Activated CD8-positive, alpha-beta memory T cell treated with anti-CD3 and anti-CD28 coated beads for 48 hours (primary cell): ENCODE measurements around the gene LYPD6B.

Experiments used
- DNase-seq, 3 experiments: peaks; one replicate each; pipeline ENCODE4 v3.0.0-alpha.2; 2020; ENCODE audit warnings: low read depth in 2 of 3, low spot score in 2 of 3

Gene LYPD6B

DNA sequence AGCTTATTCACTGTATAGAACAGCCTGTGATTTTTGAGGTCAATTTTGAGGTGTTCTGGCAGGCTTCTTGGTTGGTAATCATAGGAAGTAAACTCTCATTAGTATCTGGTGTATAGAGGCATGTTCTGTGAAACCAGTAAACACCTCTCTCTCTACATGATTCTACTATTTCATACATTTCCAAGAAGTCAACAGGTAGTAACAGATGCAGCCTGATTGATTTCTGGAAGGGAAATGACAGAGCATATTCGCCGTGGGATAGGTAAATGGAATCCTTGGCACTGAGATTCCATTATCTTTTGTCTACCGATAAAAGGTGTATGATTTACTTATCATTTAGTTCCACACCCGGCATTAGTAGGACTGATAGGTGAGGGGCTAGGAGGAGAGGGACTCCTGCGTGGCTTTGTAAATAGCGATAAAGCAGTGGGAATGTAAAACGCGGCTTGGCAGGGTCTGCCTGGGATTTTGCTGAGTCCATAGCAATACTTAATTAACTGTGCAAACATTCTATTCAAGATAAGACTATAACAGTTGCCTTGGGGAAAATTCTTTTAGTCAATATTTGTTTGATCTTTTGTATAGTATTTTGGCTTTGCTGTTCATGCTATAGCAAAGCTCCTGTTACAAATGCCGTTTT lies 32.3 kb downstream of the LYPD6B start:
- no peak for DNase-seq

DNA sequence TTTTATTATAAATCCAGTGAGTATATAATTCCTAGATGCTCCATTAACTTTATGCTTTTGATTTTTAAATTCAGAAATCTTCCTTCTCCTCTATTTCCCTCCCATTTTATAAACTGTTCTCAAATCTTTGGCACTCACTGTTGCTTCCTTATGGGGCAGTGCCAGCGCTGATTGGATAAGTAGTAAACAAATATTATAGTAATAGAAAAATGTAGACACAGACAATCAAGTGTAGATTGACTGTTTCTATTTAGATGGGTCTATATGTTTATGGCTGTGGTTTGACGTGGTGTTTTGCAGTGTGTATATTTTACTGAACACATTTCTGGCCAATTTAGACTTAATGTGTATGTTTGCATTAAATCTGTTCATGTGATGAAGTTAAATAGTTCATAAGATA lies 36.6 kb downstream of the LYPD6B start:
- no peak for DNase-seq

DNA sequence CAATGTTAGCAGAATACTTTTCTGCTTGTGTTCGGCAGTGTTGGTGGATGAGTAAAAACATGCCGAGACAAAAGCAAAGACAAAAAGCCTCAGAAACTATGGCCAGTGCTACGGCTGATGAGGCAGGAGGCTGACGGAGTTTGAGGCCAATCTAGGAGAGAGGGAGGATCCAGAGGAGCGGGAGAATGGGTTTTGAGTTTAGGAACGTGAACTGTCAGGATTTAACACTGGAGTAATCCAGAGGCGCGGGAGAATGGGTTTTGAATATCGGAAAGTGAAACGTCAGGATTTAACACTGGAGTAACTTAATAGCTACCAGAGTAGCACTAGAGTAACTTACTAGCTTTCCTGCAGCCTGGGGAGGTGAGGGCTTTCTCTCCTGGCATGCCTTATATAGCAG lies 37.4 kb downstream of the LYPD6B start:
- no peak for DNase-seq

DNA sequence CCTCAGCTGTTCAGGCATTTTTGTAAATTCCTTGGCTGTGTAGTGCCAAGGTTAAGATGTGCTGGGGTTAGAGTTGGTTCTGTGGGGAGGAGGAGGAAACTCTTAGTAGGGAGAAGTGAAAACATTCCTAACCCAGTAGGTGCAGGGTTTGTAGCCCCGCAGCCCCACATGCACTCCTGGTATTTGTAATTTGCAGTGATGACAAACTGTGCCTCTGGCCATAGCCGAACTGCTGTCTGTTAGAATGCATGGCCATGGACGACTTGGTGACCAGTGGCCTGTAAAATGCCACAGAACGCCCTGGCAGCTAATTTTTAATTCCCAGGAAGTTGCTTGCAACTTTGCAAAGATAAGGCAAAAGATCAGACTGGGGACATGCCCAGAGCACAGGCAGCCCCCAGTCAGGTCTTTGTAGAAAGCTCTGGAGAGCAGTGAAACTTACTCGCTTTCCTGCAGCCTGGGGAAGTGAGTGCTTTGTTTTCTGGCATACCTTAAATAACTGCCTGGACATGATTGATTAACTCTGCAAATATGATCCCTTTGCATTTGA lies 38.4 kb downstream of the LYPD6B start:
- no peak for DNase-seq

DNA sequence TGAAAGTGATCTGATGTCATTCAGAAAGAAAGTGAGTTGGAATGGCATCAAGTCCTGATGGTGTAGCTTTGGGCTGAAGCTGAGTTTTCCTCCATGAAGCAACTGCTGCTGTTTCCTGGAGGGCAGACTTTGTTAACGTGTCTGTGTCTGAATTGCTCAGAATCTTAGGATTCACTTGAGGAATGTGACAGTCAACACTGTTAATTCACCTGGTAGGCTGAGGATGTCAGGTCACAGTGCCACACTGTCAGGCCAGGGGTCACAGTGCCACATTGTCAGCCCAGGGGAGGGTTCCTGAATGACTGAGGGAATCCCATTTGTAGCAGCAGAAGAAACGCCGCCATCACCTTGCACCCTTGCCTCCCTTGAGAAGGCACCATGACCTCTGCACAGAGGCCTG lies 39.4 kb downstream of the LYPD6B start:
- no peak for DNase-seq

DNA sequence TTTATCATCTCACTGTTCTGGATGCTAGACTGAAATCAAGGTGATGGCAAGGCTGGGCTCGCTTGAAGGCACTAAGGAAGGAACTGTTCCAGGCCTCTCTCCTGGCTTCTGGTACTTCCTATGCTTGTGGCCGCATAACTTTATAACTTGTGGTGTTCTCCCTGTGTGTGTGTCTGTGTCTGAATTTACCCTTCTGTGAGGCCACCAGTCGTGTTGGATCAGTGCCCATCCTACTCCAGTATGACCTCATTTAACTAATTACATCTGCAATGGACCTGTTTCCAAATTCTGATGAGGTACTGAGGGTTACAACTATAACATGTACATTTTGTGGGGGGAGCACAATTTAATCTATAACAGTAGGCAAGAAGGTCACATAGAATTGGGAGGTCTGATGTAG lies 41.6 kb downstream of the LYPD6B start:
- no peak for DNase-seq

DNA sequence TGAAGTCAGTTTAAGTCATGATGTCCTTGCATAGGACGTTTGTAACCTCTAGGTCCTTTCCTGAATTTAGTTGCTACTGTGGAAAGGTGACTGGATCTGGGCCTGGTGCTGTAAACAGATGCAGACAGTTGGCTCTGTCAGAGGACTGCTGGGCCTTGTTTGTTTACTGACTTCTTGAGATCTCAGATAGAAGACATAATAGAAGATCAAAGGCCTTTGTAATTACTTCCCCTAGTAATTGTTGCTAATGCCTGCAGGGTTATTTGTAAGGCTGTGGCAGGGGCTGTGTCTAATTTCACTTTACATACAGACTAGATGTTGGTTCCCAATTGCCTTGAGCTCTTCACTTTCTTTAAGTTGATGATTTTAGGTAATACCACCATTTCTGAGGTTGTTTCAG lies 42.5 kb downstream of the LYPD6B start:
- no peak for DNase-seq

DNA sequence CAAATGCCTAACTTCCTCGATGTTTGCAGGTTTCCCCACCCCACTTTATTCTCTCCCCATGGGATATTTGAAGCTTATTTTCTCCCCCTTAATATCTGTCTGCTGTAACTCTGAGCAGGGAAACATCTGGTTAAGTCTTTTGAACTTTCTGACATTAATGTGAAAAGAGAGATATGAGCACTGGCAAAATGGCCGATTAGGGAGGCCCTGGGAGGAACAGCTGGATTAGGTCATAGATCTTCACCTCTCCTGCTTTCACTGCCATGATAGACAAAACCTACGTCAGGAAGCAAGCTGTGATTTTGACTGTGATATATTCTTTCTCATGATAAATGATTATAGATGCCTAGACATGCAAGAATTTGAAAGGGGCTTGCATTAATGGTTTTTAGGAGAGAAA lies 43.6 kb downstream of the LYPD6B start:
- no peak for DNase-seq

DNA sequence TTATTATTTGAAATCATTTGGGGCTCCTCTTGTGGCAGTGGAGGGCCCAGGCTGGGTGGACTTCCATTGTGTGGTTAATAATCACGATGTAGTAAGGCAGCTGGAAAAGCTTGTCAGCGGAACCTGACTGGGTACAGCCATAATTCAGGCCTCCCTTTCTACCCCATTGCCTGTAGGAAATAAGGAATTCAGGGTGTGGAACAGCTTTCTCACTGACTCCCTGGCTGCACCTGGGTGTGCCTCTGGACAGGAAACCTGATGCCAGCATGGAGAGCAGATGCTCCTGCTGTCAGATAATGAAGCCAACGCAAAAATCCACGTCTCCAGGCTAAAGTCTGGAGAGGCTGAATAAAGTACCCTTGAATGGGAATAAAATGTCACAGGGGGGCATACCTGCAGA lies 44.2 kb downstream of the LYPD6B start:
- DNase-seq: no peak

DNA sequence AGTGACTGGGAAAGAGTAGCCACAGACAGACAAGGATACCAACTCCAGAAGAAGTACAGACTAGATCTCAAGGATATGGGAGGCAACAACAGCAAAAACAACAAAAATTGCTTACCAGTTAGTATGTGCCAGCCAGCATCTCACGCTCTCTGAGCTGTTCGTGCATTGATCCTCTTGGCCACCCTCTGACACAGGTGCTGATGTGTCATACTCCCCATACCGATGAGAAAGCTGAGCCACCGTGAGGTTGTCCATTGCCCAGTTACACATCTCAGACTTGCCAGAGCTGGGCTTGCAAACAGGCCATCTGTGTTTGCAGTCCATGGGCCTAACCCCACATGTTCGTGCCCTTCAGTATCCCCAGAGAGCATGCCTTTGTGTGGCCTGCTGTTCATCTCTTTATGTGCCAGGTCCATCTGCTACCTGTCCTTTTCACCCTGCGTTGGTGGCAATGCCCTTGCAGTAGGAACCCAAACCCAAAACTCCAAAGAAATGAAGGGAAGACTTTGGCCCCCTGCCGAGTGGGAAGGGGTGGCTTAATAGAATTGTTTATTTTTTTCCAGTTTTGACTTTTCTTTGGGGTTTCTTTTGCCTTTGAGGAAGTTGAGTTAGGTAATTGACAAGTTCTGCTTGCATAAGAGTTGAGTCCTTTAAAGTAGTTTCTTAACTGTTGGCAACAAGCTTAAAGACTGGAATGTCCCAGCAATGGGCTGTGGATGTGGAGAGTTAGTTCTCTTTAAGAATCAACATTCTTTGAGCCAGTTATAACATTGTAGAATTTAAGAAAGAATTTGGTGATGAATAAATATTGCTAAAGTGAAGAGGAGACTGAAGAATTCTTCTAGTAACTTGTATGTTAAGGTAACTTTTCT lies 46.7 kb downstream of the LYPD6B start:
- no peak for DNase-seq

DNA sequence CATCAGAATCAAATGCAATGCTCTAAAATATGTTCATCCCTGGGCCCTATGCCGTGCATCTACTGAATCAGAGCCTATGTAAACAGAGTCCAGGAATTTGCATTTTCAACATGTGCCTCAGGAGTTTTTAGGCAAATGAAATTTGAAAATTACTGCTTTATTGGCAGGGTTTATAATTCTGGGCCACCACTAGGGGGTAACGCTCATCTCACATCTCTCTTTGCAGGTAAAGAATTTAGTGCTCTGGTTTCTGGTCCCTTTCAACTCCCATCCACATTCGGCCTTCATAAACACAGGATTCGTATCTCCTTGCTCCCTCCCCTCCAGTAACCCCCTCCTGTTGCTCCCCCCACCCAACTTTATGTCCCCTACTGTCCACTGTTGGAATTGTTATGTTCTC lies 49.3 kb downstream of the LYPD6B start:
- DNase-seq: no peak

DNA sequence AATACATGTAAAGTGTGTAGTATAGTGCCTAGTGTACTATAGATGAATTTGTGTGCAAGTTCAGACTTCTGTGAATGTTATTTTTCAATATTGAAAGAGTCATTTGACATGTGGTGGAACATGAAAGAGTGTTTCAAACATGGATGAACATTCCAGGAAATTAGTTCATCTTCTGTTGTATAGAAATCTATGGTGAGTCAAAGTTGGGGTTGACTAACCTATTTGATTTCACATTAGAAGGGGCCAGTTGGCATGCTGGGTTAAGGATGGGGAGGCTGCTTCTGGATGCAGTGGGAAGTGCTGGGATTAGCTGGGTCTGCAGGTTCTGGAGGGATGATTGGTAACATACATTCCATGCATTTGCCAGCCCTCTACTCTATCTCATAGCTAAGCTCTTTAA lies 50.6 kb downstream of the LYPD6B start:
- DNase-seq: no peak

DNA sequence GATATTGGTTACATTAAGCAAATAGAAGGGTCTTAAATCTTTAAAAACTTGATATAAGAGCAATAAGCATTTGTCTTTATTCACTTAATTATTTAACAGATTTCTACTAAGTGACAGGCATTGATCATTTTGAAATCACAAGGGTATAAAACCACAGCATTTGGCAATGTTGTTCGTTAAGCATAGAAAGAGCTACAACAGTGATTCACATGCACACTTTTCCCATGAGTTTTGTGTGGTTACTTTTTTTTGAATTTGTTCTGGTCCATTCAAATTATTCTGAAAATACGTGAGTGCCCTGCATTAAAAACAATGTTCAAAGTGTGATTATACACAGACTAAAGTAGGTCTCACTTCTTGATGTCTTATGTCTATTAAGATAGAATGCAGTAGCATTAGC lies 52.2 kb downstream of the LYPD6B start:
- no peak for DNase-seq

DNA sequence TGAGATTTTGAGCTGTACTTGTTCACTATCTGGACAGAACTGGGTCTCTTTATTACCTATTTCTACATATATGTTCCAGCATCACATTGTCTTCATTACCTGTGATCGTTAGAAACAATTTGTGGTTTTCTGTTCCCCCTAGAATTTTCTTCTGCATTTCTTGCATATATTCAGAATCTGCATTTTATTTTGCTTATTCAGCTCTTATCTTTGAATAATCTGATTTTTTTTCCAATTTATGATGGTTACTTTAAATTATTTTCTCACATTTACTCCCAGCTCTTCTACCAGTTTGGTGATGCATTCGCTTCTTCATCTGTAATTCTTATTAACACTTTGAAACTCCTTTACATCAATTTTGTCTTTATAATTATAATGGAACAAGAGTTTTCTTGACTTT lies 55.1 kb downstream of the LYPD6B start:
- DNase-seq: no peak

DNA sequence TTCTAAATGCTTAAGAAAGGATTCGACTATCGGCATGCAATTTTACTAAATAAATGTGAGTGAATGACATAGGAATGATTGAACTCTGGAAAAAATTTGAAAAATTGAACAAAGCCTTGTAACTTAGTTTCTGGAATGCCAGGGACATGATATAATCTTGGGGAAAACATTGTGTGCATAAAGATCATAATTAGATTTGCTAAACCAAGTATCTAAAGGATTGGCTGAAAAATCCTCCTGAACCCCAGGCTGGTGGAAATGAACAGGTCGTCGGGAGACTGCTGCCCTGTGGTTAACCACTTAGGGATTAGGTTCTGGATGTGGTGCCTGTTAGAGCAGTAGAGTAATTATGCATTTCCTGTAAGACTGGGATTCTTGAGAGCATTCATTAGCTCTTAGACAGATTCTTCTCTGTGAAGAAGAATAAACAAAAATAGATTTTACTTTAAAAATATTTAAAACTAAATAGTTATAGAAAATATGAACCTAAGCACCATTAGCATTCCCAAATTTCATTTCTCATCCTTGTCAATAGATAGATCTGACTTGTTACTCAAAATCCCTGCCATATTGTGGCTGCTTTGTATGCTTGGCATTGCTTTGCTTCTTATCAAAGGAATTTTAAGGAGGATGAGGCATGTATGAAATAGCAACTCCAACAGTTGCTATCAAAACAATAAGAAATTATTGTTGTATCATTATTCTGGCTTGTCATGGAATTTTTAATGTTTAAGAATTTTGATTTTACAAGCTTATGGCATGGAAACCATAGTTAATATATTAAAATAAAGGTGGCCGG lies 55.9 kb downstream of the LYPD6B start:
- no peak for DNase-seq

DNA sequence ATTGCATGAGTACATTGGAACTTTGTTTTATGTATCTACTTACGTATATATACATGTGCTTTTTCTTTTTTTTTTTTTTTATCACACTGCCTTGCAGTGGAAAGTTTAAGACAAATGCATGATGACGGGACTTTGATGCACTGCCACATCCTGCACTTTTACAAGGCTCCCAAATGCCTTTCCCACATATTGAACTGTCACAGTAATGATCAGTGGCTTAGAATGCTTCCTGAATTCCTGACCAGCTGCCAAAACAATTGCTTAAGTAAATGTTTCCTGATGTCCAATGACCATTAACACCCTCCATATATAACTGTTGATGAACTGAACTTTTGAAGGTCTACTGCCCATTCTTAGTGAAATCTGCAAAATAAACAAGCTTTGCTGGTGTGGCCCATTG lies 60.2 kb downstream of the LYPD6B start:
- DNase-seq: no peak

DNA sequence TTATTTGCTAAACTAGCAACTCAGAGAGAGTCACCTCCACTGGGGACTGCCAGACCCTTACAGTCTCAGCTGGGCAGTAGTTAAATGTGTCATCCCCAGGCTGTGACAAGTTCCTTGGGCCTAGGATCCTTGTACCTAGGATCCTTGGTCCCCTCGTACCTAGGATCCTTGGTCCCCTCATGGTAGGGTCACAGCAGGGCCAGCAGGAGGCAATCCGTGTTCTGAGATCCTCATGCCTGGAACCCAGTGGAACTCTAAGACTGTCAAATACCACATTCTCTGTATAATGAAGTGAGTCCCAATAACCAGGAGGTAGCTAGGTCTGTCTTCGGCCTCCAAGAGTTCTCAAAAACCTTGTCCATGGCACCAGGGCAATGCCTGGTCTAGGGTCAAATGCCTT lies 60.8 kb downstream of the LYPD6B start:
- DNase-seq: no peak

DNA sequence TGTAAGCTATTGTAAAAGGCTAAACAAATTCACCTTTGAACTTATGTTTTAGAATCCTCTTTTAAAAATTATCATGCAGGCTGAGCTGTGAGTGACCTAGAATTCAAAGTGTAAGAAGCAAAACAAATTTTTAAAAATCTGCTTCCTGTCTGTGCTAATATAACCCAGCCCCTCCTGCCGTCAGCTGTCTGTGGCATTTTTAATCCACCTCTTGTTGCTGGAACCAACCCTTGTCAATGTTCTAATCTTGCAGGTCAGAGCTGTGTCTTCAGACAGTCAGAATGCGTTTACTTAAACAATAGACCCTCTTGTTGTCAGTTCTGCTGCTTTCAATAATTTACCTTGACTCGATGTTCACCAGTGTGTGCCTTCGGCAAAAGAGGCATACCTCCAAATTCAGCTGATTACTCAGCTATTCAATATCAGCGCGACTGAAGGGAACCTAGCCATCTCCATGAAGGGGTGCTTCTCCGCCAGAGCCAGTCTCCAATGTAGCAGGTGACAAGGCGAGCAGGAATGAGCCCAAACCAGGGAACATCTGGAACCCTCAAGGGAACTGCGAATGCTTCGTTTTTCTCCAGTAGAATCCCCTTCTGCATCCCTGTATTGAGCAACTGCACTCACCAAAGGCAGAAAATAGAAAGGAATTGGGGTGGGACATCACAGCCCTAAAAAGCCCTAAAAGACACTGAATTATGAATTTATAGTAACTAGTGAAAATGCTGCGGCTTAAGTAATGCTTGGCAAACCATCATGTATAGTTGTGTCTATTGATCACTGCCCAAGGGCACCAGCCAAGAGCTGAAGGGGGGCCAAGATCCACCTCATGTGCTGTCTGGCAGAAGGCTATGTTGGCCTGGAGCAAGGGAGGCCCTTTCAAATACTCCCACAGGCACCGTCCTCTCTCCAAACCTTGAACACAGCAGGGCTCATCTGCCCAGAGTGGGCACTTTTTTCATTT lies 62.5 kb downstream of the LYPD6B start:
- no peak for DNase-seq

DNA sequence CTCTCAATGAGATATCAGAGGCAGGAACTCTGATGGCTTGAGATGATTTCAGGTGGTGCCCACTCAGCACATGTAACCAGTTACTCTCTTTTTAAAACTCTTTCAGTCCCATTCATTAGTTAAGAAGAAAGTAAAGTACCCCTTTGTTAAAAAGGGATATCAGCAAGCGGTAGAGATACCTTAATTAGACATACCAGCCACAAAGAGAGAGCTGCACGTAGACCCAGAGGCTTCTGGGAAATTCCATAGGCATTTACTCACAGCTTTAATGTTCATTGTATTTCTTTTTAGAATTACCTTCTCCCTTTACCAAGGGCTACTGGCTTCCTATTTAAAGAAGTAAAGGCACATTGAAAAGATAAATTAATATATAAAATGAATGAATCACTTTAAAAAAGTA lies 63.3 kb downstream of the LYPD6B start:
- no peak for DNase-seq

DNA sequence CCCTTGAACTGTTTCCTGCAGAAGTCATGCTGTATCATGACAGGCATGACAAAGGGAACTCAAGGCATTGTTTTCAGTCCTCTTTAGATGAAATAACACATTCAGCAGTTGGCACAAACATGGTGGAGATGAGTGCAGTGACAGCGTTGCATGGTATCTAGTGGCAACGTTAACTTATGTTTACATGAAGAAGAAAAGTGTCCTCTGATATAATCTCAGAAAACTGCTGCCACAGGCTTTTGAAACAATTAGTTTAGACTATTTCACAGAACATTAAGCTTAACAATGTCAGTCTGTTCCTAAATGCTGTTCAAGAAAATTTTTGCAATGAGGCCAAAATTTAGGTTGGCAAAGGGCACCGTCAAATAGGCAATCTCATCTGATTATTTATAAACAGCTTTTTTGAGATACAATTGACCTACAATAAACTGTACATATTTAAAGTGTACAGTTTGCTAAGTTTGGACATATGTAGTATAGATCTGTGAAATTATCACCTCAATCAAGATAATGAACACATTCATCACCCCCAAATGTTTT lies 64.7 kb downstream of the LYPD6B start:
- no peak for DNase-seq
